Measurements from ENCODE around the gene DCAF12.
"Not testable (repeated sequence)": the region's sequence is repeated elsewhere in the genome, so short reads cannot be mapped to it uniquely, and the experiment has no call there.

Gene DCAF12

DNA sequence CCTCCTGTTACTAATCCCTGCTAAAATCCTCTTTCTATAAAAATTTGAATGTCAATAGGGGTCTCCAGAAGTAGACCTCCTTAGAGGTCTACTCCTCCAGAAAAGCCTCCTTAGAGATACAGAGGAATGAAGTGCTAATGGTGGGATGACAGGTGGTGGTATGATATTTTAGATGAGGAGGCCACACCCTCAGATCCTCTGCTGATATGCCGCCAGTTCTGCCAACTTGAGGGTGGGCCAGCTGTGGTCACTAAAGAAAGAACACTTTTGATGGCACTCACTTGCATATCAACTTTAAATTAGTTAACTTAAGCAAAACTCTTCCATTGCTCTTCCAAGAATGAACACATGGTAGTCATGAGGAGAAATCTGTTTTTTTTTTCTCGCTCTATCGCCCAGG lies 61.0 kb downstream of the DCAF12 start:
- Mint-ChIP-seq H3K27ac (no peak overlapping the region), H3K36me3 (ENCODE audit: low read depth) (no peaks in the 10 kb centered on the region), H3K4me1 (ENCODE audit: low read depth) (peaks cover 4% of the 10 kb centered on the region), H3K27me3 (ENCODE audit: low read depth) (no peaks in the 10 kb centered on the region), H3K4me3 (no peak overlapping the region), H3K9me3 (no peaks in the 10 kb centered on the region)

DNA sequence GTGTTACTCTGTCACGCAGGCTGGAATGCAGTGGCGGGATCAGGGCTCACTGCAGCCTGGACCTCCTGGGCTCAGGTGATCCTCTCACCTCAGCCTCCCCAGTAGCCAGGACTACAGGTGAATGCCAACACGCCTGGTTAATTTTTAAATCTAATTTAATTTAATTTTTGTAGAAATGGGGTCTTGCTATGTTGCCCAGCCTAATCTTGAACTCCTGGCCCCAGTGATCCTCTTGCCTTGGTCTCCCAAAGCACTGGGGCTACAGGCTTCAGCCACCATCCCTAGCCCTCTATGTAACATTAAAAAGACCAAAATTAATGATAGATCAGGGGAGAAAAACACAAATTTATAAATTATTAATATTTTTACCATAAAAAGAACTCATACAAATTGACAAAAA lies 66.5 kb downstream of the DCAF12 start:
- no peak overlapping the region for H3K27ac Mint-ChIP-seq
- H3K4me3 Mint-ChIP-seq = no peak overlapping the region
- H3K4me1 Mint-ChIP-seq (ENCODE audit: low read depth) = no peaks in the 10 kb centered on the region
- no peaks in the 10 kb centered on the region for H3K36me3 Mint-ChIP-seq (ENCODE audit: low read depth)
- H3K27me3 Mint-ChIP-seq (ENCODE audit: low read depth) = peaks cover 3% of the 10 kb centered on the region
- H3K9me3 Mint-ChIP-seq = no peaks in the 10 kb centered on the region

DNA sequence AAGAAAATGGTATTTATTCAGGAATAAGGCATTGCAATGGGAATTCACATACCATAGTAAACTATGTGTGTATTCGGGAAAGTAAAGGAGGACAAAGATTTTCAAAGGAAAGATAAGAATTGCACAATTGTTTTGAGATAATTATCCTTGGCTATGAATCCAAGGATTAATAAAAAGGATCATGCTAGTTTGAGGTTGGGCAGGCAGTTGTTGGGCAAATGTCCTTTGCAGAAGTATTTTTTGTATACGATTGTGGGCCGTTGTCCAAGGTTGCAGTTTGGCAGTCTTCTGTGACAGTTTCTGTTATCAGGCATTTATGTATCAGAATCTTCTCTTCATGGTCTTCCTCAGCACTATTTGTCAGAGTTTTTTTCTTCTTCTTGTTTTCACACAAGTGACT lies 67.2 kb downstream of the DCAF12 start:
- Mint-ChIP-seq H3K4me1 (ENCODE audit: low read depth) (no peaks in the 10 kb centered on the region), H3K9me3 (no peaks in the 10 kb centered on the region), H3K27me3 (ENCODE audit: low read depth) (peaks cover 3% of the 10 kb centered on the region), H3K27ac (no peak overlapping the region), H3K4me3 (no peak overlapping the region), H3K36me3 (ENCODE audit: low read depth) (no peaks in the 10 kb centered on the region)

DNA sequence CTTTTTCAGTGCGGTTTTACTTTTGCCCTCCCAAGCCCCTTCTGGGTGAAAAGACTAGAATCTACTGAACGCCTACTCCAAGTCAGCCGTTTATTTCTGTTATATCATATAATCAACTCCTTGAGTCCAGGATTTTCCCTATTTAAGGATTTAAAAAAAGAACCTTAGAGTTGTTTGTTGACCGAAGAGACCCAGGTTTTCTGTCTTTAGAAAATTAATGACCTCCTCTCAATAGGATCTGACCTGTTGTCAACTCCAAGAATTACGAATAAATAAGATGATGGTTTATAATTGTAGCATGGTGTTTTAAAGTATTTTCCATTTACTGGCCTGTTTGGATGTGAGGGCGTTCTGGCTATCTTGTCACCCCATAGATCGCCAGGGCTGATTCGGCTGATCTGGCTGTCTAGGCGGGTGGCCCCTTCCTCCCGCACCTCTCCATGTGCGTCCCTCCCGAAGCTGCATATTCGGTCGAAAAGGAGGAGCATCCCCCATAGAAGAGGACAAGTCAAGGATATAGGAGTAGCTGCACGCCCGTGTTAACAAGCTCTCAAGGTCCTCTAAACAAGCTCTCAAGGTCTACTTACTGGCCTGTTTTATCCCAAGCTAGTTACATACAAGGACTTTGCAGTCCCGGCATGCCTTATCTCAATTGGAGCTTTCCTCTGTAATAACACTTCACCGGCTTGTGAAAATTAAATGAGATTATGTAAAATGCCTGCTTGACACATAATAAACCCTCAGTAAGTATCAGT lies 76.7 kb downstream of the DCAF12 start:
- no peaks in the 10 kb centered on the region for H3K27me3 Mint-ChIP-seq (ENCODE audit: low read depth)
- peaks cover 36% of the 10 kb centered on the region for H3K4me1 Mint-ChIP-seq (ENCODE audit: low read depth)
- peak overlapping the region; percentile 100 for H3K27ac Mint-ChIP-seq
- H3K4me3 Mint-ChIP-seq = peak overlapping the region; percentile 97
- peaks cover 6% of the 10 kb centered on the region for H3K36me3 Mint-ChIP-seq (ENCODE audit: low read depth)
- no peaks in the 10 kb centered on the region for H3K9me3 Mint-ChIP-seq

DNA sequence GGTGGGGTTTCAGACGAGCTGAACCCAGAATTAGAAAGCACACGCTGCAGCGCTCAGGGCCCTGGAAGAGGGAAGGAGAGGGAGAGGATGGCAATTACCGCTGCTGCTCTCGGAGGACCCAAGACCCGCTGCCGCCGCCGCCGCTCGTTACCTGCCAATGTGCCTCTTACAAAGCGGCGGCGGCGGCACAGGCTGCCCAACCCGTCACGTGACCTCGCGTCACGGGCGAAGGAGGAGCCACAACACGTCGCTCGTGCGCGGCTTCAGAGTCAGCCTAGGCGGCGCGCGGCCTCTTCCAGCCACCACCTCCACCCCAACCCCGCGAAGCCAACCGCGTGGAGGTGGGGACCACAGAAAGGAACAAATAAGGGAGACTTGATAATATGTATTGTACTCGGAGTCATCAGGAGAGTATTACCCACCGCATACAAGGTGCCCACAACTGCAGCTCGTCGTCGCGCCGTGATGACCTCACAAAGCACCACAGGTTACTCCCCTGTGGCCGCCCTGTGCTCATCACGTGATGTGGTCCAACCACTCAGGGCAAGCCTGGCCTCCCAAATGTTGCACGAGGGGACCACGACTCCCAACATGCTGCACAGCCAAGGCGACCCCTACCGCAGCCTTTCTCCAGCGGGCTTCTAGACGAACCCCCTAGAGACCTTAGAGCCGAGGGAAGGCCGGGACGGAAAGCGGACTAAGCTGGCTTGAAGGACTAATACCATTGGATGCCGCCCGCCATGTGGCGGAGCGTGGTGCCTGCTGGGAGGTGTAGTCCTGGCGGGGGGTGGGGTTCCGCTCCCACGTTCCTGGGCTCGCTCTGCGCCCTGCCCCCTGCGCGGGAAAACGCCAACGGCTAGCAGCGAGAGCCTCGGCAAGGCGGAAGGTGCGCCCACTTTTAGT lies 77.5 kb downstream of the DCAF12 start, which contains the start of gene UBAP2:
UBAP2 (minus strand) TSS at position 161 of the 903 bp plus-strand sequence. CDS start 31,739 bp downstream, outside the sequence.
- Mint-ChIP-seq H3K27me3 (ENCODE audit: low read depth) (no peaks in the 10 kb centered on the region), H3K27ac (peak within 1 kb of the TSS; percentile 100), H3K9me3 (no peaks in the 10 kb centered on the region), H3K4me1 (ENCODE audit: low read depth) (peaks cover 36% of the 10 kb centered on the region), H3K4me3 (peak within 1 kb of the TSS; percentile 97), H3K36me3 (ENCODE audit: low read depth) (peaks cover 6% of the 10 kb centered on the region)

DNA sequence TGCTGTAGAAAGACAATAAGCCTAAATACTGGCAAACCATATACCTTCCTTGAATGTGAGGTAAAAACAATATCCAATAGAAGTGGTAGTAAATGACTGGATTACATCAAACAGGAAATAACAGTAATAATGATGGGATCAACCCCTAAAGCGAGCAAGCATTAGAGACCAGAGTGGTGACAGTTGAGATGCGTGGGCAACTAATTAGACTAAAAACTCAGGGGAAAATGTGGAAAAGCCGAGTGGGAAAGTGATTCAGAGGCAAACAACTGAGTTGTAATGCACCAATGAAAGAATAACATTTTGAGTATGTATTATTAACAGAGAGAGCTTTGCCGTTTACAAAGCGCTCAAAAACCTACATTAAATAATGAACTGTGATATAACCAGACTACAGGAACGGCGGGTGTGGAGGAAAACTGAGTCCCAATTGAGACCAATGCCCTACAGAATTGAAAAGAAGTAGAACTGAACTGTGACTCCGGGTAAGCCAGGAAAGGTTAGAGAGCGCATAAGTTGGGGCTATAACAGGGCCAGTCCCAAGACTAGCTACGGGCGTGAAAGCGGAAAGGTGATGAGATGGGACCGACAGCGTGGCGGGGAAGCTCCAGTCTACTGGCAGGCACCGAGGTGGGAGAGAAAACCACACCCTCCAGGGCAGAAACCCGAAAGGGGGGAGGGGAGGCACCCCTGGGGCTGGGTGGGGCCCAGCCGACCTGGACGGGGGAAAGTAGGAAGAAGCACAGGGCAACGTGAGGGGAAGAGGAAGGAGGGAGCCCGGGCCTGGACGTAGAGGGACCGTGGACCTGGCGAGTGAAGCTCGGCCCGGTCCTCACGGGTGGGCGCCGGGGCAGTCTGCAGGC lies 78.4 kb downstream of the DCAF12 start:
- H3K27ac Mint-ChIP-seq = peak overlapping the region; percentile 100
- H3K4me1 Mint-ChIP-seq (ENCODE audit: low read depth) = peaks cover 33% of the 10 kb centered on the region
- no peaks in the 10 kb centered on the region for H3K27me3 Mint-ChIP-seq (ENCODE audit: low read depth)
- H3K36me3 Mint-ChIP-seq (ENCODE audit: low read depth) = peaks cover 6% of the 10 kb centered on the region
- no peaks in the 10 kb centered on the region for H3K9me3 Mint-ChIP-seq
- H3K4me3 Mint-ChIP-seq = peak overlapping the region; percentile 97

DNA sequence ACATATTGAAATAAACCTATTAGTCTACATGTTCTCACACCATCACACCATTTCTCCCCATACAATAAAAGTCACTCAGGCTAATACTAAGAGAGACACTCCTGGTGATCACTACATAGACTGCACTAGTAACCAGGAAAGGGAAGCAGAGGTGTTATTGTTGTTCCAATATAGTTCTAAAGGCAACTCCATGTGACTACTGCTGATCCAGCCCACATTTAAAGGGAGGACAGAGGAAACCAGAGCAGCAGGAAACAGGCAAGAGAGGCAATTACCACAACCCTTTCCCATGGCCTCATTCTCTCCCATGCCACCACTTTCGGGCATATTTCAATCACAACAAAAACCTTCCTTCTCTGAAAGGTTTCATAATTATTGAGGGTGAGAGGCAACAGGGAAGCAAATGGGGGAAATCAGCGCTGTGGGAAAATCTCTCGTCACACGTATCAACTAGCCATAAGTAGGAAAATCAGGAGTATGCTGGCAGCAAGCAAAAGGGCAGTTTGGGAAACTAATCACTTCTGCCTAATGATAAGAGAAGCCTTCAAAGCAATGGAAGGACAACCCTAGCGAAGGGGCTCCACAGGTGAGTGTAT lies 79.6 kb downstream of the DCAF12 start:
- peak overlapping the region; percentile 97 for H3K4me3 Mint-ChIP-seq
- peaks cover 28% of the 10 kb centered on the region for H3K4me1 Mint-ChIP-seq (ENCODE audit: low read depth)
- peaks cover 6% of the 10 kb centered on the region for H3K36me3 Mint-ChIP-seq (ENCODE audit: low read depth)
- H3K27me3 Mint-ChIP-seq (ENCODE audit: low read depth) = no peaks in the 10 kb centered on the region
- peak overlapping the region; percentile 19 for H3K27ac Mint-ChIP-seq
- no peaks in the 10 kb centered on the region for H3K9me3 Mint-ChIP-seq

DNA sequence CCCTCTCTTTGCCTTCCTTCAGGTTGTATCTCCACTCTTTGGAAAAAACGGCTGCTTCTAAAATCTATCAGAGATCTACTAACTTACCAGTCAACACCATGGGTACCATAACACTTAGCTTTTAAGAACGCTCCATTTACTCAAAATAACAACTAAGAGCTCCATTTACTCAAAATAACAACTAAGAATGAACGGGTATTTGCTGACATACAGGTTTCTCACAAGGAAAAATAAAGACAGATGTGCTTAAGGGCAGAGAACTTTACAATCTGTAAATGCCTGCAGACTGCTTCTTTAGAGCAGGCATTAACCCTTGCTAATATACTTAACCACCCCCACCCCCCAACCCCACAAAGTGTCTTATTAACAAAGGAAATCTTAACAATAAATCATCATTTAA lies 80.6 kb downstream of the DCAF12 start:
- no peaks in the 10 kb centered on the region for H3K9me3 Mint-ChIP-seq
- H3K4me3 Mint-ChIP-seq = no peak overlapping the region
- no peaks in the 10 kb centered on the region for H3K27me3 Mint-ChIP-seq (ENCODE audit: low read depth)
- peaks cover 6% of the 10 kb centered on the region for H3K36me3 Mint-ChIP-seq (ENCODE audit: low read depth)
- no peak overlapping the region for H3K27ac Mint-ChIP-seq
- peaks cover 26% of the 10 kb centered on the region for H3K4me1 Mint-ChIP-seq (ENCODE audit: low read depth)

DNA sequence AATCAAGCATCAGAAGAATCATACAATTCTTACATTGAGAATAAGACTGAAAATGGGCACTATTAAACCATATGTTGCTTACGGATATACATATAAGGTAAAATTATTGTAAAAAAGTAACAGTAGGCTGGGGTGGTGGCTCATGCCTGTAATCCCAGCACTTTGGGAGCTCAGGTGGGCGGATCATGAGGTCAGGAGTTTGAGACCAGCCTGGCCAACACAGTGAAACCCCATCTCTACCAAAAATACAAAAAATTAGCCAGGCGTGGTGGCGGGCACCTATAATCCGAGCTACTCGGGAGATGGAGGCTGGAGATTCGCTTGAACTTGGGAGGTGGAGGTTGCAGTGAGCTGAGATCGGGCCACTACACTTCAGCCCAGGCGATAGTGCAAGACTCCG lies 84.4 kb downstream of the DCAF12 start:
- H3K36me3 Mint-ChIP-seq (ENCODE audit: low read depth); H3K27ac Mint-ChIP-seq; H3K4me3 Mint-ChIP-seq: not testable (repeated sequence)

DNA sequence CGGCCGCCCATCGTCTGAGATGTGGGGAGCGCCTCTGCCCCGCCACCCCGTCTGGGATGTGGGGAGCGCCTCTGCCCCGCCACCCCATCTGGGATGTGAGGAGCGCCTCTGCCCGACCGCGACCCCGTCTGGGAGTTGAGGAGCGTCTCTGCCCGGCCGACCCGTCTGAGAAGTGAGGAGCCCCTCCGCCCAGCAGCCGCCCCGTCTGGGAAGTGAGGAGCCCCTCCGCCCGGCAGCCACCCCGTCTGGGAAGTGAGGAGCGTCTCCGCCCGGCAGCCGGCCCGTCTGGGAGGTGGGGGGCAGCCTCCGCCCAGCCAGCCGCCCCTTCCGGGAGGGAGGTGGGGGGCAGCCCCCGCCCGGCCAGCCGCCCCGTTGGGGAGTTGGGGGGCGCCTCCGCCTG lies 87.6 kb downstream of the DCAF12 start:
- H3K27ac Mint-ChIP-seq; H3K9me3 Mint-ChIP-seq; H3K36me3 Mint-ChIP-seq (ENCODE audit: low read depth); H3K27me3 Mint-ChIP-seq (ENCODE audit: low read depth); H3K4me3 Mint-ChIP-seq; H3K4me1 Mint-ChIP-seq (ENCODE audit: low read depth): not testable (repeated sequence)

More for the DNA sequence above, 84.4 kb downstream of the DCAF12 start:
- H3K27me3 Mint-ChIP-seq (ENCODE audit: low read depth); H3K9me3 Mint-ChIP-seq: not testable (repeated sequence)
- H3K4me1 Mint-ChIP-seq (ENCODE audit: low read depth) = peaks cover 12% of the 10 kb centered on the region

DNA sequence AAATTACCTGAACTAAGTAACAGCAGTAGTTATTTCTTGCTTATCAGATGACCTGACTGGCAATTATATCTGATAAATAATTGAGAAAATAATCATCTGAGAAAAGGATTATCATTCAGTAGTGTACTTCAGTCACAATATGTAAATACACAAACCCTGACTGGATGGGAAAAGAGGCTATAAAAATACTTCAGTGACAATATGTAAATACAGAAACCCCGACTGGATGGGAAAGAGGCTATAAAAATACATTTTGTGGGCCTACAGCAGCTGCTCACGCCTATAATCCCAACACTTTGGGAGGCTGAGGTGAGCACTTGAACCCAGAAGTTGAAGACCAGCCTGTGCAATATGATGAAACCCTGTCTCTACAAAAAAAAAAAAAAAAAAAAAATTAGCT lies 88.9 kb downstream of the DCAF12 start:
- no peak overlapping the region for H3K4me3 Mint-ChIP-seq
- peaks cover 8% of the 10 kb centered on the region for H3K4me1 Mint-ChIP-seq (ENCODE audit: low read depth)
- no peak overlapping the region for H3K27ac Mint-ChIP-seq
- H3K27me3 Mint-ChIP-seq (ENCODE audit: low read depth) = no peaks in the 10 kb centered on the region
- H3K9me3 Mint-ChIP-seq = no peaks in the 10 kb centered on the region
- peaks cover 8% of the 10 kb centered on the region for H3K36me3 Mint-ChIP-seq (ENCODE audit: low read depth)

DNA sequence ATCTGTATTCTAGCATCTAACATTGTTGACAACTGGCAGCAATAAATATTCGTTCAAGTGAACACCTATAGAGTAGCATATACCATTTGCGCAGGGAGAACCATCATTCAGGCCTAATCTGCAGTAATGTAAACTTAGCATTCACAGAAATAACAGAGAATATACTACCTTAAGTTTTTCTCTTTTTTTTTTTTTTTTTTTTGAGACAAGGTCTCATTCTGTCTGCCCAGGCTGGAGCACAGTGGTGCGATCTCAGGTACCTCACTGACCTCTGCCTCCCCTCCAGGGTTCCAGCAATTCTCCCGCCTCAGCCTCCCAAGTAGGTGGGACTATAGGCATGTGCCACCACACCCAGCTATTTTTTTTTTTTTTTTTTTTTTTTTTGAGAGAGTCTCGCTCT lies 89.9 kb downstream of the DCAF12 start:
- Mint-ChIP-seq H3K4me3 (no peak overlapping the region), H3K9me3 (no peaks in the 10 kb centered on the region), H3K36me3 (ENCODE audit: low read depth) (peaks cover 12% of the 10 kb centered on the region), H3K27ac (no peak overlapping the region), H3K27me3 (ENCODE audit: low read depth) (no peaks in the 10 kb centered on the region), H3K4me1 (ENCODE audit: low read depth) (peaks cover 8% of the 10 kb centered on the region)
